Measurements from ENCODE around the gene ISYNA1. TPM values are rescaled to one million over a fixed set of nuclear protein-coding genes. Genes with fewer than 3 reads are reported as not detected.

The ISYNA1 gene
- total RNA-seq, 1 experiment from 2014 or later = 236 TPM

DNA sequence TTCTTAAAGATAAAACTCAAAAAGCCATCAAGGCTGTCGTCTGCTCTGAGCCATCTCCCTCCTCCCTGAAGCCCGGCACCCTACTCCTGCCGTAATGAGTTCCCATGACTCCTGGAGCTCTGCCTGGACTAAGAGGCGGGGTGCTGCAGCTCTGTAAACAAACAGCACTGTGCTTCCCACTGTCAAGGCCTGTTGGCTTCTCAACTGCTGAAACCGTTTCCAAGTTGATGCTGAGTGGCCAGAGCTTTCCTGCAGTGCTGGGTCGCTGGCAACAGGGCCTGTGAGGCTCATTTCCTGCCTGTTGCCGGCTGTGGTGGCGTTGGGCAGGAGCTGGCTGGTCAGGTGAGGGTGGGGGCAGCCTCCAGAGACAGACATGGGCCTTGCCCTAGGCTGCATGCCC lies 26.7 kb upstream of the ISYNA1 start:
- ATAC-seq (no peak), DNase-seq (ENCODE audit: low spot score) (no peak)
- Mint-ChIP-seq H3K9me3 (no peaks in the 10 kb centered on the region), H3K36me3 (peaks cover 8% of the 10 kb centered on the region), H3K4me1 (0 out of 2 replicates have a peak, but pooled peaks cover under 1% of the 10 kb centered on the region), H3K27ac (no peak overlapping the region), H3K4me3 (no peak overlapping the region), H3K27me3 (ENCODE audit: low read depth) (no peaks in the 10 kb centered on the region)
- POLR2A ChIA-PET = no interaction called here
- CTCF ChIA-PET = interaction anchor here (0.9 to 3.5 kb wide), 5 partner anchors 11 to 382 kb away, joined by 3 to 17 read pairs (median 4); no protein-coding TSS in a partner anchor
- TF ChIP-seq KAT7 (CRISPR knock-in tag; IDR thresholded peaks at IDR 0.05; ENCODE audit: borderline replicate concordance) = no peak
- TF ChIP-seq, protein P1, sequence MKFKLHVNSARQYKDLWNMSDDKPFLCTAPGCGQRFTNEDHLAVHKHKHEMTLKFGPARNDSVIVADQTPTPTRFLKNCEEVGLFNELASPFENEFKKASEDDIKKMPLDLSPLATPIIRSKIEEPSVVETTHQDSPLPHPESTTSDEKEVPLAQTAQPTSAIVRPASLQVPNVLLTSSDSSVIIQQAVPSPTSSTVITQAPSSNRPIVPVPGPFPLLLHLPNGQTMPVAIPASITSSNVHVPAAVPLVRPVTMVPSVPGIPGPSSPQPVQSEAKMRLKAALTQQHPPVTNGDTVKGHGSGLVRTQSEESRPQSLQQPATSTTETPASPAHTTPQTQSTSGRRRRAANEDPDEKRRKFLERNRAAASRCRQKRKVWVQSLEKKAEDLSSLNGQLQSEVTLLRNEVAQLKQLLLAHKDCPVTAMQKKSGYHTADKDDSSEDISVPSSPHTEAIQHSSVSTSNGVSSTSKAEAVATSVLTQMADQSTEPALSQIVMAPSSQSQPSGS (CRISPR knock-in tag; IDR thresholded peaks at IDR 0.05; ENCODE audit: borderline replicate concordance, low read depth) = no peak
- no peak for TF ChIP-seq ESRRA (CRISPR knock-in tag; IDR thresholded peaks at IDR 0.05; ENCODE audit: borderline replicate concordance)
- TF ChIP-seq, protein P2, sequence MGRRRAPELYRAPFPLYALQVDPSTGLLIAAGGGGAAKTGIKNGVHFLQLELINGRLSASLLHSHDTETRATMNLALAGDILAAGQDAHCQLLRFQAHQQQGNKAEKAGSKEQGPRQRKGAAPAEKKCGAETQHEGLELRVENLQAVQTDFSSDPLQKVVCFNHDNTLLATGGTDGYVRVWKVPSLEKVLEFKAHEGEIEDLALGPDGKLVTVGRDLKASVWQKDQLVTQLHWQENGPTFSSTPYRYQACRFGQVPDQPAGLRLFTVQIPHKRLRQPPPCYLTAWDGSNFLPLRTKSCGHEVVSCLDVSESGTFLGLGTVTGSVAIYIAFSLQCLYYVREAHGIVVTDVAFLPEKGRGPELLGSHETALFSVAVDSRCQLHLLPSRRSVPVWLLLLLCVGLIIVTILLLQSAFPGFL (CRISPR knock-in tag; IDR thresholded peaks at IDR 0.05; ENCODE audit: borderline replicate concordance) = no peak
- TF ChIP-seq, protein P3, sequence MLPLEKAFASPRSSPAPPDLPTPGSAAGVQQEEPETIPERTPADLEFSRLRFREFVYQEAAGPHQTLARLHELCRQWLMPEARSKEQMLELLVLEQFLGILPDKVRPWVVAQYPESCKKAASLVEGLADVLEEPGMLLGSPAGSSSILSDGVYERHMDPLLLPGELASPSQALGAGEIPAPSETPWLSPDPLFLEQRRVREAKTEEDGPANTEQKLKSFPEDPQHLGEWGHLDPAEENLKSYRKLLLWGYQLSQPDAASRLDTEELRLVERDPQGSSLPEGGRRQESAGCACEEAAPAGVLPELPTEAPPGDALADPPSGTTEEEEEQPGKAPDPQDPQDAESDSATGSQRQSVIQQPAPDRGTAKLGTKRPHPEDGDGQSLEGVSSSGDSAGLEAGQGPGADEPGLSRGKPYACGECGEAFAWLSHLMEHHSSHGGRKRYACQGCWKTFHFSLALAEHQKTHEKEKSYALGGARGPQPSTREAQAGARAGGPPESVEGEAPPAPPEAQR (CRISPR knock-in tag; IDR thresholded peaks at IDR 0.05) = no peak

DNA sequence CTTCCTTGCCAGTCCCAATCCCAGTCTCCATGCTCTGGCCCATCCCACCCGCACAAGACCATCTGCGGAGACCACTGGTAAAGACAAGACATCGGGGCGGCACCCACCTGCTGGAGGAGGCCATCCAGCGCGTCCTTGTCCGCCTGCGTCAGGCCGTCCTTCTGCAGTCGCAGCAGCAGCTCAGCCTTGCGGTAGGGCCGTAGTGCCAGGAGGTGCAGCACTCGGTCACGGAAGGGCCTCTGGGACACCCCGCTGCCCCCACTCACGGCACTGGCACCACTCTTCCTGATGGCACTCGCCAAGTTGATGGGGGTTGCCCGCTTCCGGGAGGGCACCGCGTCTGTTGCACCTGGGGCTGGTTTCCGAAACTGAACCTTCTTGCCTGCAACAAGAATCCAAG lies 23.5 kb upstream of the ISYNA1 start:
- TF ChIP-seq NFYB (CRISPR knock-in tag; conservative IDR thresholded peaks at IDR 0.05; ENCODE audit: low read depth) (no peak), OVOL2 (CRISPR knock-in tag; IDR thresholded peaks at IDR 0.05; ENCODE audit: borderline replicate concordance) (no peak), CBFB (CRISPR knock-in tag; IDR thresholded peaks at IDR 0.05; ENCODE audit: low read depth) (no peak)
- TF ChIP-seq, protein P4, sequence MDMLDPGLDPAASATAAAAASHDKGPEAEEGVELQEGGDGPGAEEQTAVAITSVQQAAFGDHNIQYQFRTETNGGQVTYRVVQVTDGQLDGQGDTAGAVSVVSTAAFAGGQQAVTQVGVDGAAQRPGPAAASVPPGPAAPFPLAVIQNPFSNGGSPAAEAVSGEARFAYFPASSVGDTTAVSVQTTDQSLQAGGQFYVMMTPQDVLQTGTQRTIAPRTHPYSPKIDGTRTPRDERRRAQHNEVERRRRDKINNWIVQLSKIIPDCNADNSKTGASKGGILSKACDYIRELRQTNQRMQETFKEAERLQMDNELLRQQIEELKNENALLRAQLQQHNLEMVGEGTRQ (CRISPR knock-in tag; IDR thresholded peaks at IDR 0.05) = no peak
- Mint-ChIP-seq H3K27me3 (ENCODE audit: low read depth) (no peaks in the 10 kb centered on the region), H3K4me1 (no peaks in the 10 kb centered on the region), H3K9me3 (no peaks in the 10 kb centered on the region), H3K36me3 (peaks cover 8% of the 10 kb centered on the region), H3K27ac (peak overlapping the region; percentile 48; the same call in 1 of the 2 replicates), H3K4me3 (no peak overlapping the region)
- CTCF ChIA-PET = interaction anchor here (0.6 to 3.5 kb wide), 48 partner anchors 8 to 405 kb away, joined by 3 to 37 read pairs (median 4); partner anchors contain the start of genes ELL, KXD1, LSM4 and SSBP4
- ATAC-seq (no peak), DNase-seq (ENCODE audit: low spot score) (no peak)
- POLR2A ChIA-PET = interaction anchor here (0.6 kb wide), 1 partner anchor 80 kb away, joined by 4 read pairs; no protein-coding TSS in a partner anchor

DNA sequence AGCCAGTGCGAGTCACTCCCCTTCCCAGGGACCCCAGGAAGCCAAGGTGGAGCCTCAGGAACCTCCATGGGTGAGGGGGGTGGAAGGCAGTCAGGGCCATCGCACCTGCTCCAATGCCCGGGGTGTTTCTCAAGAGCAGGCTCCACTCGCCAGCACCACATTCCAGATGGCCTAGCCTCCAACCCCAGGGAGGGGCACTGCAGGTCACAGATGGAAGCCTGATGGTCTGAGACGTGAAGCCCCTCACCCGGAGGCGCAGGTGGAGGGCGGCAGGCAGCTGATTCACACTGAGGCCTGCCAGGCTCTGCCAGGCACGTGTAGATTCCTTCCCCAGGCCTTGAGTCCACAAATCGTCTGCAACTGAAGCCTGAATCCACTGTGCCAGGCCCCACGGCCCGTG lies 23.0 kb upstream of the ISYNA1 start:
- CTCF ChIA-PET = interaction anchor here (0.9 to 1.7 kb wide), 4 partner anchors 26 to 52 kb away, joined by 5 to 9 read pairs (median 6); no protein-coding TSS in a partner anchor
- Mint-ChIP-seq H3K27ac (no peak overlapping the region), H3K4me3 (no peak overlapping the region), H3K27me3 (ENCODE audit: low read depth) (no peaks in the 10 kb centered on the region), H3K36me3 (peaks cover 12% of the 10 kb centered on the region), H3K9me3 (no peaks in the 10 kb centered on the region), H3K4me1 (no peaks in the 10 kb centered on the region)
- TF ChIP-seq ATF1 (CRISPR knock-in tag; IDR thresholded peaks at IDR 0.05) = no peak
- no peak for TF ChIP-seq NFYB (CRISPR knock-in tag; conservative IDR thresholded peaks at IDR 0.05; ENCODE audit: low read depth)
- no peak for TF ChIP-seq TEAD1 (CRISPR knock-in tag; IDR thresholded peaks at IDR 0.05)
- no peak for TF ChIP-seq RELA (CRISPR knock-in tag; IDR thresholded peaks at IDR 0.05; ENCODE audit: borderline replicate concordance)
- TF ChIP-seq, protein P5, sequence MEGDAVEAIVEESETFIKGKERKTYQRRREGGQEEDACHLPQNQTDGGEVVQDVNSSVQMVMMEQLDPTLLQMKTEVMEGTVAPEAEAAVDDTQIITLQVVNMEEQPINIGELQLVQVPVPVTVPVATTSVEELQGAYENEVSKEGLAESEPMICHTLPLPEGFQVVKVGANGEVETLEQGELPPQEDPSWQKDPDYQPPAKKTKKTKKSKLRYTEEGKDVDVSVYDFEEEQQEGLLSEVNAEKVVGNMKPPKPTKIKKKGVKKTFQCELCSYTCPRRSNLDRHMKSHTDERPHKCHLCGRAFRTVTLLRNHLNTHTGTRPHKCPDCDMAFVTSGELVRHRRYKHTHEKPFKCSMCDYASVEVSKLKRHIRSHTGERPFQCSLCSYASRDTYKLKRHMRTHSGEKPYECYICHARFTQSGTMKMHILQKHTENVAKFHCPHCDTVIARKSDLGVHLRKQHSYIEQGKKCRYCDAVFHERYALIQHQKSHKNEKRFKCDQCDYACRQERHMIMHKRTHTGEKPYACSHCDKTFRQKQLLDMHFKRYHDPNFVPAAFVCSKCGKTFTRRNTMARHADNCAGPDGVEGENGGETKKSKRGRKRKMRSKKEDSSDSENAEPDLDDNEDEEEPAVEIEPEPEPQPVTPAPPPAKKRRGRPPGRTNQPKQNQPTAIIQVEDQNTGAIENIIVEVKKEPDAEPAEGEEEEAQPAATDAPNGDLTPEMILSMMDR (IDR thresholded peaks at IDR 0.05) = no peak
- POLR2A ChIA-PET = no interaction called here
- no peak for DNase-seq (ENCODE audit: low spot score)
- ATAC-seq = no peak

Measured in WTC11 (cell line).